ENCODE results near the gene UBA6.
"Not testable (repeated sequence)": the region's sequence is repeated elsewhere in the genome, so short reads cannot be mapped to it uniquely, and the experiment has no call there.

Gene UBA6

GRCh38 chr4:67700738-67701516 is at the start of gene UBA6:
UBA6 (minus strand) TSS chr4:67701155; CDS start chr4:67701119, 36 bp downstream.
- DNase-seq (ENCODE audit: low read depth): peak; percentile 87

GRCh38 chr4:67750691-67751090 is 49.7 kb upstream of the UBA6 start:
- no peak for DNase-seq (ENCODE audit: low read depth)

- DNase-seq (ENCODE audit: low read depth): no peak
These were observed 48.3 kb upstream of the UBA6 start for GRCh38 chr4:67749286-67749685.

GRCh38 chr4:67746797-67747495 is 46.0 kb upstream of the UBA6 start:
- DNase-seq (ENCODE audit: low read depth): no peak

GRCh38 chr4:67744561-67745283 is 43.8 kb upstream of the UBA6 start:
- DNase-seq (ENCODE audit: low read depth): no peak

GRCh38 chr4:67743194-67743593 is 42.2 kb upstream of the UBA6 start:
- no peak for DNase-seq (ENCODE audit: low read depth)

GRCh38 chr4:67736262-67736661 is 35.3 kb upstream of the UBA6 start:
- no peak for DNase-seq (ENCODE audit: low read depth)

GRCh38 chr4:67735325-67735724 is 34.4 kb upstream of the UBA6 start:
- DNase-seq (ENCODE audit: low read depth): no peak

- not testable (repeated sequence) for DNase-seq (ENCODE audit: low read depth)
These were observed 29.6 kb upstream of the UBA6 start for GRCh38 chr4:67730511-67730910.

- DNase-seq (ENCODE audit: low read depth): no peak
These were observed 26.3 kb upstream of the UBA6 start for GRCh38 chr4:67727124-67727850.

- DNase-seq (ENCODE audit: low read depth): no peak
These were observed 25.0 kb upstream of the UBA6 start for GRCh38 chr4:67725981-67726380.

GRCh38 chr4:67725132-67725531 is 24.2 kb upstream of the UBA6 start:
- no peak for DNase-seq (ENCODE audit: low read depth)

- no peak for DNase-seq (ENCODE audit: low read depth)
These were observed 23.0 kb upstream of the UBA6 start for GRCh38 chr4:67723949-67724348.

GRCh38 chr4:67723341-67723740 is 22.4 kb upstream of the UBA6 start:
- no peak for DNase-seq (ENCODE audit: low read depth)

- no peak for DNase-seq (ENCODE audit: low read depth)
These were observed 21.0 kb upstream of the UBA6 start for GRCh38 chr4:67721770-67722597.

- DNase-seq (ENCODE audit: low read depth): no peak
These were observed 20.4 kb upstream of the UBA6 start for GRCh38 chr4:67721315-67721769.

GRCh38 chr4:67719953-67720617 is 19.1 kb upstream of the UBA6 start:
- no peak for DNase-seq (ENCODE audit: low read depth)

- no peak for DNase-seq (ENCODE audit: low read depth)
These were observed 17.9 kb upstream of the UBA6 start for GRCh38 chr4:67718848-67719247.

- DNase-seq (ENCODE audit: low read depth): no peak
These were observed 16.6 kb upstream of the UBA6 start for GRCh38 chr4:67717586-67717985.

GRCh38 chr4:67714955-67715354 is 14.0 kb upstream of the UBA6 start:
- no peak for DNase-seq (ENCODE audit: low read depth)

GRCh38 chr4:67714248-67714583 is 13.3 kb upstream of the UBA6 start:
- DNase-seq (ENCODE audit: low read depth): no peak

Measured in stimulated activated CD8-positive, alpha-beta memory T cell treated with anti-CD3 and anti-CD28 coated beads, Interleukin-15, amount 100 ng/mL, for 24 hours (primary cell).